Measurements from ENCODE around the gene DDX11. TPM values are rescaled to one million over a fixed set of nuclear protein-coding genes. Genes with fewer than 3 reads are reported as not detected.
A peak's percentile ranks its signal among the peaks of the same experiment; 100 is the strongest.
"Not testable (repeated sequence)": the region's sequence is repeated elsewhere in the genome, so short reads cannot be mapped to it uniquely, and the experiment has no call there.

DDX11 gene
- total RNA-seq, 6 experiments from 2014 or later: 14.1 to 23.1 (median 20.5) TPM

- DNase-seq; H3K36me3 Mint-ChIP-seq (ENCODE audit: low read depth); H3K27me3 Mint-ChIP-seq (ENCODE audit: insufficient read depth); H3K4me3 Mint-ChIP-seq; H3K9me3 Mint-ChIP-seq: not testable (repeated sequence)
- H3K4me1 Mint-ChIP-seq (ENCODE audit: low read depth): peaks cover 39% of the 10 kb centered on the region
- H3K27ac Mint-ChIP-seq: peak overlapping the region; percentile 70
These were observed 6.6 kb downstream of the DDX11 start for GRCh38 chr12:31080221-31080620.

- H3K27ac Mint-ChIP-seq; H3K9me3 Mint-ChIP-seq; H3K36me3 Mint-ChIP-seq (ENCODE audit: low read depth); H3K4me3 Mint-ChIP-seq; H3K27me3 Mint-ChIP-seq (ENCODE audit: insufficient read depth); DNase-seq: not testable (repeated sequence)
- H3K4me1 Mint-ChIP-seq (ENCODE audit: low read depth): peaks cover 34% of the 10 kb centered on the region
These were observed 7.6 kb downstream of the DDX11 start for GRCh38 chr12:31081274-31081673.

GRCh38 chr12:31084241-31084640 lies 10.6 kb downstream of the DDX11 start:
- H3K27me3 Mint-ChIP-seq (ENCODE audit: insufficient read depth); H3K27ac Mint-ChIP-seq; H3K9me3 Mint-ChIP-seq; DNase-seq; H3K4me3 Mint-ChIP-seq: not testable (repeated sequence)
- H3K4me1 Mint-ChIP-seq (ENCODE audit: low read depth): peaks cover 14% of the 10 kb centered on the region
- peaks cover 10% of the 10 kb centered on the region; the same call in 1 of the 2 replicates for H3K36me3 Mint-ChIP-seq (ENCODE audit: low read depth)

GRCh38 chr12:31086032-31086431 lies 12.4 kb downstream of the DDX11 start:
- H3K4me3 Mint-ChIP-seq; H3K36me3 Mint-ChIP-seq (ENCODE audit: low read depth); H3K27ac Mint-ChIP-seq; H3K4me1 Mint-ChIP-seq (ENCODE audit: low read depth); DNase-seq; H3K9me3 Mint-ChIP-seq; H3K27me3 Mint-ChIP-seq (ENCODE audit: insufficient read depth): not testable (repeated sequence)

- not testable (repeated sequence) for H3K27me3 Mint-ChIP-seq (ENCODE audit: insufficient read depth); H3K4me3 Mint-ChIP-seq; H3K9me3 Mint-ChIP-seq; DNase-seq; H3K36me3 Mint-ChIP-seq (ENCODE audit: low read depth); H3K27ac Mint-ChIP-seq; H3K4me1 Mint-ChIP-seq (ENCODE audit: low read depth)
These were observed 13.8 kb downstream of the DDX11 start for GRCh38 chr12:31087486-31087885.

- H3K27me3 Mint-ChIP-seq (ENCODE audit: insufficient read depth); H3K4me3 Mint-ChIP-seq; H3K9me3 Mint-ChIP-seq; DNase-seq; H3K36me3 Mint-ChIP-seq (ENCODE audit: low read depth); H3K4me1 Mint-ChIP-seq (ENCODE audit: low read depth); H3K27ac Mint-ChIP-seq: not testable (repeated sequence)
These were observed 14.3 kb downstream of the DDX11 start for GRCh38 chr12:31087956-31088355.

GRCh38 chr12:31089072-31089471 lies 15.4 kb downstream of the DDX11 start:
- no peak overlapping the region for H3K4me3 Mint-ChIP-seq
- H3K27me3 Mint-ChIP-seq (ENCODE audit: insufficient read depth): no peaks in the 10 kb centered on the region; the same call in 1 of the 2 replicates
- H3K9me3 Mint-ChIP-seq: no peaks in the 10 kb centered on the region
- no peak for DNase-seq
- H3K36me3 Mint-ChIP-seq (ENCODE audit: low read depth): 0 out of 2 replicates have a peak, but pooled peaks cover 5% of the 10 kb centered on the region
- no peaks in the 10 kb centered on the region for H3K4me1 Mint-ChIP-seq (ENCODE audit: low read depth)
- no peak for TF ChIP-seq CTCF (IDR thresholded peaks at IDR 0.05)
- no peak overlapping the region for H3K27ac Mint-ChIP-seq

GRCh38 chr12:31091629-31092028 lies 18.0 kb downstream of the DDX11 start:
- not testable (repeated sequence) for H3K27ac Mint-ChIP-seq; H3K36me3 Mint-ChIP-seq (ENCODE audit: low read depth); H3K9me3 Mint-ChIP-seq; H3K27me3 Mint-ChIP-seq (ENCODE audit: insufficient read depth); DNase-seq; H3K4me1 Mint-ChIP-seq (ENCODE audit: low read depth); H3K4me3 Mint-ChIP-seq

GRCh38 chr12:31092718-31093117 lies 19.1 kb downstream of the DDX11 start:
- H3K4me3 Mint-ChIP-seq; H3K27ac Mint-ChIP-seq; H3K36me3 Mint-ChIP-seq (ENCODE audit: low read depth); H3K9me3 Mint-ChIP-seq; H3K4me1 Mint-ChIP-seq (ENCODE audit: low read depth); H3K27me3 Mint-ChIP-seq (ENCODE audit: insufficient read depth); DNase-seq: not testable (repeated sequence)

- H3K27ac Mint-ChIP-seq; H3K4me1 Mint-ChIP-seq (ENCODE audit: low read depth); H3K27me3 Mint-ChIP-seq (ENCODE audit: insufficient read depth); H3K4me3 Mint-ChIP-seq; DNase-seq; H3K9me3 Mint-ChIP-seq; H3K36me3 Mint-ChIP-seq (ENCODE audit: low read depth): not testable (repeated sequence)
These were observed 21.6 kb downstream of the DDX11 start for GRCh38 chr12:31095080-31095860.

GRCh38 chr12:31096251-31097065 lies 22.8 kb downstream of the DDX11 start:
- not testable (repeated sequence) for DNase-seq; H3K36me3 Mint-ChIP-seq (ENCODE audit: low read depth); H3K4me3 Mint-ChIP-seq; H3K4me1 Mint-ChIP-seq (ENCODE audit: low read depth); H3K27ac Mint-ChIP-seq; H3K27me3 Mint-ChIP-seq (ENCODE audit: insufficient read depth); H3K9me3 Mint-ChIP-seq

GRCh38 chr12:31097819-31098218 lies 24.2 kb downstream of the DDX11 start:
- not testable (repeated sequence) for H3K27ac Mint-ChIP-seq; DNase-seq; H3K4me1 Mint-ChIP-seq (ENCODE audit: low read depth); H3K27me3 Mint-ChIP-seq (ENCODE audit: insufficient read depth); H3K36me3 Mint-ChIP-seq (ENCODE audit: low read depth); H3K4me3 Mint-ChIP-seq; H3K9me3 Mint-ChIP-seq

- not testable (repeated sequence) for DNase-seq; H3K9me3 Mint-ChIP-seq; H3K27me3 Mint-ChIP-seq (ENCODE audit: insufficient read depth); H3K36me3 Mint-ChIP-seq (ENCODE audit: low read depth); H3K4me1 Mint-ChIP-seq (ENCODE audit: low read depth); H3K4me3 Mint-ChIP-seq; H3K27ac Mint-ChIP-seq
These were observed 24.7 kb downstream of the DDX11 start for GRCh38 chr12:31098363-31098762.

All from HFFc6 (cell line).